ENCODE data around the gene ECSCR.

The ECSCR gene

GRCh38 chr5:139473105-139473504 is 10.6 kb upstream of the ECSCR start:
- DNase-seq: no peak

GRCh38 chr5:139472386-139473030 is 10.0 kb upstream of the ECSCR start:
- DNase-seq: no peak

GRCh38 chr5:139470821-139471300 is 8.3 kb upstream of the ECSCR start, which contains the start of gene SMIM33:
Gene SMIM33, plus strand, starts transcription at chr5:139471004. Its CDS starts 118 bp downstream, at chr5:139471122.
- no peak for DNase-seq

DNA sequence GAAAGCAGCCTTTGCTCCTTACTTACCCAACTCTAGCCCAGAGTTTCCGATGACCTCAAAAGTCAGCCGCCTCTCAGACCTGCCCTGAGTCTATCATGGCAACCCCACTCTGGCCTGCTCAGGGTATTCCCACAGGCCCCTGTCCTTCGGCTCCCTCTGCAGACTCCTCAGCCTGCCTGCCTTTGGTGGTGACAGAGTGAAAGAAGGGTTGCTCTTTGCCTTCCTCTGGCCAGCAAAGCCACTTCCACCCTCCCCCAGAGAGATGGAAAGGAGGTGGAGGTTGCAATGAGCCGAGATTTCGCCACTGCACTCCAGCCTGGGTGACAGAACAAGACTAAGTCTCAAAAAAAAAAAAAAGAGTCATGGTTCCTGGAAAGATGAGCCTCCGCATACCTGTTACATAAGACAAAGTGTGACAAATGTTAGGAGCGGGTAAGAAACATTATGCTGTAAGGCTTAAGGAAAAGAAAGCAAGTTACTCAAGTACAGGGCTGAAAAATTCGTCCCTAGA is 5.9 kb upstream of the ECSCR start:
- no peak for DNase-seq

DNA sequence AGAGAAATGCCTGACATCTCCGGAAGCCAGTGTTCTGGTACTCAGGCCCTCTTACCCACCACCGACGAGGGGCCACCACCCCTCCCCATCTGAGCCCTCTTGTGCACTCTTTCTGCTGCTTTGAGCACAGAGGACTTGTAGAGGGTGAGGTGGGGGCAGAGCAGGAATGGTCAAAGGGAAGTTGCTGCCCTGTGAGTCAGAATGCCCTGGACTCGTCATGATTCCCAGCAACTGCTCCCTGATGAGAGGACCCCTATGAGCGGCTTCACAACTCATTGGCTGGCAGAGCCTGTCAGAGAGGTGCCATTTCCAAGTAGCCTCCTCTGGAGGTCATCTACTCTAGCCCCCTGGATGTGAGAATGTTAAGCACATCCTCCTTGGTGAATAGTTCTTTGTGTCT is 845 bp downstream of the ECSCR start:
- no peak for DNase-seq

GRCh38 chr5:139461176-139461575 is 1.4 kb downstream of the ECSCR start:
- no peak for DNase-seq

DNA sequence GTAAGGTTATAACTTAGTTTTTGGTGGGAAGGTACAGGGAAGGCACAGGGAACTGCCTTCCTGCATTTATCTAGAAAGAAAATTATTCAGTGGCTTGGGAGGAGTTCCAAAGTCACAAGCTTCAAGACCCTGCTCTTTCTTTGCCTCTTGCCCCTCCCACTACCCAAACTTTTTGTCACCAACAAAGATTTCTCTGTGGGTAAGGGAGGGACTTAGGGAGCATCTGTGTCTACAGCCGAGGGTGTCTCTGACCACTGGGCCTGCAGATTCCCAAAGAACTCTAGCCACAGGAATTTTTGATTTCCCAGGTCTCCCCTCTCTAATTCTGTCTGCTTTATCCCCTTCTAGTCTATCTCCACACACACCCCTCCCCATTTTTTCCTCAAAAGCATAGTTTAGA is 2.1 kb downstream of the ECSCR start:
- no peak for DNase-seq

- no peak for DNase-seq
These were observed 3.0 kb downstream of the ECSCR start for GRCh38 chr5:139459451-139459934.

GRCh38 chr5:139458580-139459407 is 3.7 kb downstream of the ECSCR start:
- no peak for DNase-seq

- DNase-seq: no peak
These were observed 4.8 kb downstream of the ECSCR start for GRCh38 chr5:139457653-139458306.

DNA sequence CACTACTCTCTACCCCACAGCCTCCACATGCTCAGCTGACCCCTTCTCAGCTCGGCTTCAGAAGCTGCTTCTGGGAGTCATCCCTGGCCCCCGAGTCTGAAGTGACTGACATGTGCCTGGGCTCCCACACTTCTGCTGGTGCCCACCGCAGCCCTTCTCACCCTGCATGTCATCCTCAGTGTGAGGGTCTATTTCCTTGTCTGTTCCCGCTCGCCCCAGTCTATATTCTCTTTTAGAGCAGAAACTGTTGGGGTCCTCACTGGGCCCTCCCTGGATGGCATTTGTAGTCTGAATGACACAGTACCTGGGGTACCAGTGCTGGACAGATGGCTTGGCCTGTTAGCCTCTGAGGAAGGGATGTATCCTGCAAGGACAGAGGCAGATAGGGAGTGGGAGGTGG is 5.3 kb downstream of the ECSCR start:
- DNase-seq: no peak

DNA sequence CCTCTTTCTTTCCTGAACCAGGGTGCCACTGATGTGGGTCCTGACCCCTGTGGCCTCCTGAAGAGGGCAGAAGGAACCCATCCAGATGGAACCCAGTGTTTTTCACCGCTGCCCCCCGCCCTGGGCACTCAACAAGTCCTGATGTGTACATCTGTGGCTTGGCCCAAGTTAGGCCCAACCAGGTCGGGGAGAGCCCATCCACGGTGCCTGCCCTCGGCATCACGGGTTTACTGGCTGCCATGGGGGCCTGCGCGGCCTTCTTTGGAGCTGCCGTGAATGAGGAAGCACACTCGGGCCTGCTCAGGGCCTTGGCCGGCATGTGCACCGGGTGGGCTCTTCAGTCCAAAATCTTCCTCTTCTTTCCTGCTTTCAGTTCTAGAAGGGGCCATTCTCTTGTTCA is 5.8 kb downstream of the ECSCR start:
- DNase-seq: no peak

DNA sequence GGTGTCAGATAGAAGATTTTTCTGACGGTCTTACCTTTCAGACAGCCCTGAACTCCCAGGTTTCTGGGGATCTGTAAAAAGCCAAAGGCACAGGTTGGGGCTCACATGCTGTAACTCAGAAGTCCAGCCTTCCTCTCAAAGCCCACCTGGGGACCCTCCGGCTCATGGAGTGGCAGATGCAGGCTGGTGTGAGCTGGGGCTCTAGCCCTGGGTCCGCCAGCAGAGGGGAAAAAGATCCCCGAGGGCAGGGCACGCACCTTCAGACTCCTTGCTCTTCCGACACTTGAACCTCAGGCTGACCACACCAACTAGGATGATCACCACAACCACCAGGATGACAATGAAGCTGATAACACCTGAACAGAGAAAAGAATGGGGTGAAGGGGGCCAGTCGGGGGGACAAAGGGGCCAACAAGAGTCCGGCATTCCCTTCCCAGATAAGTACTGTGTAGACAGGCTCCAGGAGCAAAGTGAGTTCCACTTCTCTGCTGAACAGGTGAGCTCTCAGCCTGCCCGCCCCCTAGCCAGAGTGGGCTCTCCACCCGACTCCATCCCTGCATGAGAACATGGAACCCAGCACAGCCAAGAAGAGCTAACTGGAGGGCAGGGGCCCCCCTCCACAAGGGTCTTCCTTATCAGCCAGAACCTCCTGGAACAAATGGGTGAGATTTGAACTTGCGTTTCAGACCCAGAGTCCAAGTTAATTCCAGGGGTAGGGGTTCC is 7.8 kb downstream of the ECSCR start:
- no peak for DNase-seq

DNA sequence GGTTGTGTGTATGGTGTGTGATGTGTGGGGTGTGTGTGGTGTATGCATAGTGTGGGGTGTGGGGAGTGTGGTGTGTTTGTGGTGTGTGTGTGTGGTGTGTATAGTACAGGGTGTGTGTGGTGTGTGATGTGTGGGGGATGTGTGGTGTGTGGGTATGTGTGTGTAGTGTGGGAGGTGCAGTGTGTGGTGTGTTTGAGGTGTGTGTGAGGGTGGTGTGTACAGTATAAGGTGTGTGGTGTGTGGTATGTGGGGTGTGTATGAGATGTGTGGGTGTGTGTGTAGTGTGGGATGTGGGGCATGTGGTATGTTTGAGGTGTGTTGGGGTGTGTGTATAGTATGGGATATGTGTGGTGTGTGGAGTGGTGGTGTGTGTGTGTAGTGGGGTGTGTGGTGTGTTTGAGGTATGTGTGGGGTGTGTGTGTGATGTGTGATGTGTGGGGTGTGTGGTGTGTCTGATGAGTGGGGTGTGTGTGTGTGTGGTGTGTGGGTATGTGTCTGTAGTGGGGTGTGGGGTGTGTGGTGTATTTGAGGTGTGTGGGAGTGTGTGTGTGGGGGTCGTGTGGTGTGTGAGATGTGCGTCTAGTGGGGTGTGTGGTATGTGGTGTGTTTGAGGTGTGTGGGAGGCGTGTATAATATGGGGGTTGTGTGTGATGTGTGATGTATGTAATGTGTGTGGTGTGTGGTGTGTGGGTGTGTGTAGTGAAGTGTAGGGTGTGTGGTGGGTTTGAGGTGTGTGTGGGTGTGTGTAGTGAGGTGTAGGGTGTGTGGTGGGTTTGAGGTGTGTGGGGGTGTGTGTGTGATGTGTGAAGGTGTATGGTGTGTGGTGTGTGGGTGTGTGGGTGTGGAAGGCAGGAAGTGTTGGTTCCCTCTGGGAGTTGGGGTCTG is 8.6 kb downstream of the ECSCR start:
- DNase-seq: no peak

DNA sequence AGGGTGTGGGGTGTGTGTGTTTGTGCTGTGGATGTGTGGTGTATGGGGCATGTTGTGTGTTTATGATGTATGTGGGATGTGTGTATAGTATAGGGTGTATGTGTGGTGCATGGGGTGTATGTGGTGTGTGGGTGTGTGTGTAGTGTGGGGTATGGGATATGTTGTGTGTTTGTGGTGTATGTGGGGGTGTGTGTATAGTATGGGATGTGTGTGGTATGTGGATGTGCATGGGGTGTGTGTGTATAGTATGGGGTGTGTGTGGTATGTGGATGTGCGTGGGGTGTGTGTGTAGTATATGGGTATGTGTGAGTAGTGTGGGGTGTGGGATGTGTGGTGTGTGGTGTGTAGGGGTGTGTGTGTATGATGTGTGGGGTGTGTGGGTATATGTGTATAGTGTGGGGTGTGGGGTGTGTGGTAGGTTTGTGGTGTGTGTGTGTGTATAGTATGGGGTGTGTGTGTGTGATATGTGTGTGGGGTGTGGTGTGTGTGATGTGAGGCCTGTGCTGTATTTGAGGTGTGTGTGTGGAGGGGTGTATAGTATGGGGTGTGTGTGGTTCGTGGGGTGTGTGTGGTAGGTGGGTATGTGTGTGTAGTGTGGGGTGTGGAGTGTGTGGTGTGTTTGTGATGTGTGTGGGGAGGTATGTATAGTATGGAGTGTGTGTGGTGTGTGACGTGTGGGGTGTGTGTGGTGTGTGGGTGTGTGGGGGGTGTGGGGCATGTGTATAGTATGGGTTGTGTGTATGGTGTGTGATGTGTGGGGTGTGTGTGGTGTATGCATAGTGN is 10.5 kb downstream of the ECSCR start:
- DNase-seq: no peak

DNA sequence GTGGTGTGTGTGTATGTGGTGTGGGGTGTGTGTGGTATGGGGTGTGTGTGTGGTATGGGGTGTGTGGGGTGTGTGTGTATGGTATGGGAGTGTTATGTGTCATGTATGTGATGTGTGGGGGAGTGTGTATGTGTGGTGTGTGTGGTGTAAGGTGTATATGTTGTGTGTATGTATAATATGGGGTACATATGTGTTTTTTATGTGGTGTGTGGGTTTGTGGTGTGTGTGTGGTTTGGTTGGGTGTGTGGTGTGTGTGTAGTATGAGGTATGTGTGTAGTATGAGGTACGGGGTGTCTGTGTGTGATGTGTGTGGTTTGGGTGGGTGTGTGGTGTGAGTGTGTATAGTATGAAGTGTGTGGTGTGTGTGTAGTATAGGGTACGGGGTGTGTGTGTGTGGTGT is 11.4 kb downstream of the ECSCR start:
- no peak for DNase-seq

GRCh38 chr5:139446956-139447779 is 15.4 kb downstream of the ECSCR start:
- no peak for DNase-seq

GRCh38 chr5:139445325-139446170 is 17.0 kb downstream of the ECSCR start:
- DNase-seq: no peak
